B cell (primary cell): ENCODE data around the gene CSTF1. TPM values are rescaled to one million over a fixed set of nuclear protein-coding genes. Genes with fewer than 3 reads are reported as not detected.

Experiments
- ATAC-seq: fragments of 200-7000 bp; cut with Tn5 transposase; one replicate; pipeline ENCODE4 v1.10.0; 2021; ENCODE audit warnings: low read depth, mild to moderate bottlenecking, moderate number of reproducible peaks, moderate library complexity
- CTCF ChIA-PET: fragments of 350-600 bp; sonication (Branson Sonifier 250); formaldehyde crosslinking; loops from one replicate; lab custom pipeline; 2021; ENCODE audit warnings: antibody characterized with exemption, inconsistent platforms; lab: Charles Lee
- POLR2A ChIA-PET: fragments of 350-600 bp; sonication (Branson Sonifier 250); formaldehyde crosslinking; loops from one replicate; lab custom pipeline; 2021; ENCODE audit warnings: antibody characterized with exemption; lab: Charles Lee
- DNase-seq: peaks from one replicate; pipeline ENCODE4 v3.0.0; 2013
- H2AFZ ChIP-seq: 2 replicates; pipeline ENCODE4 v1.6.1; 2012; ENCODE audit warnings: mild to moderate bottlenecking, low read depth, low read length; ENCODE audit not compliant: insufficient read depth, poor library complexity, severe bottlenecking
- H3K27ac ChIP-seq, 2 donors: 1 replicate in 1 of 2; 2 replicates in 1 of 2; pipeline ENCODE4 v1.5.1; 2012 to 2013; ENCODE audit warnings: low read length in 2 of 2, mild to moderate bottlenecking in 2 of 2, moderate library complexity in 1 of 2
- H3K27me3 ChIP-seq, 4 experiments: fragments of 200-600 bp in 1 of 4; sonication (generic) in 1 of 4; replicated peaks in 1 of 4; 1 replicate in 2 of 4; 2 replicates in 2 of 4; pipeline versions ENCODE4 v1.6.1 to v1.7.0; 2013 to 2016; ENCODE audit warnings: low read length in 3 of 4, mild to moderate bottlenecking in 2 of 4, mixed read lengths in 1 of 4, moderate library complexity in 1 of 4; ENCODE audit not compliant: insufficient read depth in 4 of 4, control insufficient read depth in 3 of 4; ENCODE audit errors: control extremely low read depth in 1 of 4
- H3K36me3 ChIP-seq, 2 experiments: replicated peaks in 1 of 2; 1 replicate in 1 of 2; 2 replicates in 1 of 2; pipeline versions ENCODE4 v1.6.1 to v1.7.1; 2013; ENCODE audit warnings: low read length in 1 of 2; ENCODE audit not compliant: insufficient read depth in 2 of 2, control insufficient read depth in 1 of 2; ENCODE audit errors: control extremely low read depth in 1 of 2, extremely low read depth in 1 of 2
- H3K4me1 ChIP-seq, 2 donors: fragments of 200-600 bp in 1 of 2; sonication (generic) in 1 of 2; 1 replicate in 1 of 2; 2 replicates in 1 of 2; pipeline versions ENCODE4 v1.5.1 to v1.6.1; 2013 to 2017; ENCODE audit warnings: low read length in 2 of 2; ENCODE audit not compliant: control insufficient read depth in 2 of 2, insufficient read depth in 2 of 2
- H3K4me2 ChIP-seq: replicated peaks from 2 replicates; pipeline ENCODE3; 2012; ENCODE audit warnings: mild to moderate bottlenecking, low read depth, low read length; ENCODE audit not compliant: poor library complexity, severe bottlenecking
- H3K4me3 ChIP-seq, 5 experiments: fragments of 200-600 bp in 1 of 5; sonication (generic) in 1 of 5; 1 replicate in 3 of 5; 2 replicates in 2 of 5; pipeline versions ENCODE4 v1.5.1 to v1.7.0; 2011 to 2016; ENCODE audit warnings: low read length in 4 of 5, mild to moderate bottlenecking in 4 of 5, low read depth in 2 of 5, control low read depth in 1 of 5, moderate library complexity in 1 of 5; ENCODE audit not compliant: insufficient read depth in 1 of 5; ENCODE audit errors: control extremely low read depth in 1 of 5, extremely low read depth in 1 of 5
- H3K79me2 ChIP-seq: fragments of 200-600 bp; sonication (generic); one replicate; pipeline ENCODE4 v1.6.0; 2016; ENCODE audit warnings: low read length; ENCODE audit not compliant: control insufficient read depth, insufficient read depth
- H3K9ac ChIP-seq: fragments of 200-600 bp; sonication (generic); 2 replicates; pipeline ENCODE4 v1.6.1; 2017; ENCODE audit warnings: mild to moderate bottlenecking, low read length, moderate library complexity
- H3K9me3 ChIP-seq, 3 donors: one replicate each; pipeline versions ENCODE4 v1.6.1 to v1.7.1; 2013; ENCODE audit warnings: low read length in 2 of 3; ENCODE audit not compliant: control insufficient read depth in 2 of 3, insufficient read depth in 1 of 3; ENCODE audit errors: control extremely low read depth in 1 of 3
- H4K20me1 ChIP-seq: 2 replicates; pipeline ENCODE4 v1.6.0; 2012; ENCODE audit warnings: mild to moderate bottlenecking, low read length; ENCODE audit not compliant: insufficient read depth, control insufficient read depth, poor library complexity, severe bottlenecking
- H3K27ac Mint-ChIP-seq: one replicate; pipeline ENCODE4 v1.8.0; 2021; ENCODE audit warnings: mixed read lengths
- H3K27me3 Mint-ChIP-seq: one replicate; pipeline ENCODE4 v1.8.0; 2021; ENCODE audit warnings: mixed read lengths
- H3K4me1 Mint-ChIP-seq: one replicate; pipeline ENCODE4 v1.8.0; 2021; ENCODE audit warnings: mixed read lengths
- H3K4me3 Mint-ChIP-seq: one replicate; pipeline ENCODE4 v1.8.0; 2021; ENCODE audit warnings: mixed read lengths
- H3K9me3 Mint-ChIP-seq: one replicate; pipeline ENCODE4 v1.8.0; 2022; ENCODE audit warnings: mixed read lengths; ENCODE audit not compliant: insufficient read depth
- CTCF ChIP-seq: fragments of 200-600 bp; IDR thresholded peaks from one replicate; pipeline ENCODE4 v1.8.0; 2022; ENCODE audit warnings: antibody characterized with exemption, mild to moderate bottlenecking
- EZH2 ChIP-seq: IDR thresholded peaks from 2 replicates; pipeline ENCODE4 v1.6.1; 2012; ENCODE audit warnings: borderline replicate concordance, low read depth, mild to moderate bottlenecking, moderate library complexity, low read length; ENCODE audit not compliant: insufficient read depth, poor library complexity, severe bottlenecking
- WGBS: methylation state at CpG from one replicate; pipeline ENCODE4 v1.1.5; 2013; ENCODE audit warnings: missing lambda C conversion rate; ENCODE audit not compliant: insufficient coverage; 5-methylcytosine and 5-hydroxymethylcytosine counted together
- intact Hi-C: fragments of 100-400 bp; cut with micrococcal nuclease; formaldehyde crosslinking; loops from one replicate; pipeline ENCODE4 v1.10.0; 2022
- polyA plus RNA-seq: library from polyadenylated mRNA; depleted of rRNA; stranded (reverse); fragments of >200 nt; gene quantifications from 2 replicates; pipeline ENCODE4 v1.2.3, GENCODE V29; 2012
- total RNA-seq, 2 donors: library from RNA; stranded (reverse); fragments of 120-200 nt in 1 of 2; gene quantifications; 1 replicate in 1 of 2; 2 replicates in 1 of 2; pipeline versions ENCODE4 v1.2.3 to v1.2.4, GENCODE V29; 2013 to 2022

CSTF1 gene
- total and polyA plus RNA-seq, 2 donors (not counting 1 experiment from before 2014, with no cell fraction given): 18.3 to 33.8 TPM

GRCh38 chr20:56418385-56418861 is 26.0 kb downstream of the CSTF1 start:
- Histone ChIP-seq H3K4me2 (no peak overlapping the region), H3K9ac (no peak overlapping the region), H3K27ac (no peak overlapping the region), H3K79me2 (no peaks in the 10 kb centered on the region), H2AFZ (no peak overlapping the region), H3K4me3 (no peak overlapping the region), H3K9me3 (no peaks in the 10 kb centered on the region), H3K27me3 (peaks cover 0 to 3% (median 0%) of the 10 kb centered on the region in 4 experiments), H3K4me1 (peaks cover 0 to 5% of the 10 kb centered on the region in 2 donors), H3K36me3 (no peaks in the 10 kb centered on the region), H4K20me1 (no peaks in the 10 kb centered on the region)
- intact Hi-C loops: no loop called here
- no peak for TF ChIP-seq EZH2
- no peak for TF ChIP-seq CTCF
- Mint-ChIP-seq H3K9me3 (no peaks in the 10 kb centered on the region), H3K27ac (no peak overlapping the region), H3K27me3 (no peaks in the 10 kb centered on the region), H3K4me1 (peaks cover 5% of the 10 kb centered on the region), H3K4me3 (no peak overlapping the region)
- DNase-seq (no peak), ATAC-seq (no peak)
- POLR2A ChIA-PET: no interaction called here
- 18% methylated on average over 9 of the region's 11 CpGs for WGBS
- CTCF ChIA-PET: no interaction called here

GRCh38 chr20:56420028-56420427 is 27.6 kb downstream of the CSTF1 start:
- no peak for TF ChIP-seq CTCF
- TF ChIP-seq EZH2: no peak
- peaks cover 0 to 5% of the 10 kb centered on the region in 2 donors for H3K4me1 ChIP-seq
- no peak overlapping the region for H3K4me3 ChIP-seq
- Mint-ChIP-seq H3K27ac (no peak overlapping the region), H3K27me3 (no peaks in the 10 kb centered on the region), H3K4me1 (peaks cover 5% of the 10 kb centered on the region), H3K4me3 (no peak overlapping the region), H3K9me3 (no peaks in the 10 kb centered on the region)
- H3K9ac ChIP-seq: no peak overlapping the region
- WGBS: no CpG with 5 or more reads among the region's 2 CpGs
- no peaks in the 10 kb centered on the region for H3K9me3 ChIP-seq
- H3K79me2 ChIP-seq: no peaks in the 10 kb centered on the region
- H2AFZ ChIP-seq: no peak overlapping the region
- no peak overlapping the region for H3K27ac ChIP-seq
- DNase-seq (no peak), ATAC-seq (no peak)
- CTCF ChIA-PET: no interaction called here
- H3K4me2 ChIP-seq: no peak overlapping the region
- intact Hi-C loops: no loop called here
- POLR2A ChIA-PET: no interaction called here
- no peaks in the 10 kb centered on the region for H3K36me3 ChIP-seq
- H4K20me1 ChIP-seq: no peaks in the 10 kb centered on the region
- peaks cover 0 to 3% (median 0%) of the 10 kb centered on the region in 4 experiments for H3K27me3 ChIP-seq
